Testis (tissue), 2 donors: ENCODE measurements around the gene DIAPH3.
"Not testable (repeated sequence)": the region's sequence is repeated elsewhere in the genome, so short reads cannot be mapped to it uniquely, and the experiment has no call there.

Experiments used
- CTCF ChIP-seq, 3 experiments: fragments of 450-650 bp in 2 of 3; fragments of 200-600 bp in 1 of 3; sonication (generic) in 1 of 3; IDR thresholded peaks; one replicate each; pipeline ENCODE4 v1.5.1; 2016 to 2019; ENCODE audit warnings: antibody characterized with exemption in 3 of 3, mild to moderate bottlenecking in 2 of 3, moderate library complexity in 1 of 3
- POLR2A ChIP-seq: fragments of 450-650 bp; IDR thresholded peaks from one replicate; pipeline ENCODE4 v1.6.1; 2017; ENCODE audit warnings: antibody characterized with exemption, mild to moderate bottlenecking, moderate library complexity

DNA sequence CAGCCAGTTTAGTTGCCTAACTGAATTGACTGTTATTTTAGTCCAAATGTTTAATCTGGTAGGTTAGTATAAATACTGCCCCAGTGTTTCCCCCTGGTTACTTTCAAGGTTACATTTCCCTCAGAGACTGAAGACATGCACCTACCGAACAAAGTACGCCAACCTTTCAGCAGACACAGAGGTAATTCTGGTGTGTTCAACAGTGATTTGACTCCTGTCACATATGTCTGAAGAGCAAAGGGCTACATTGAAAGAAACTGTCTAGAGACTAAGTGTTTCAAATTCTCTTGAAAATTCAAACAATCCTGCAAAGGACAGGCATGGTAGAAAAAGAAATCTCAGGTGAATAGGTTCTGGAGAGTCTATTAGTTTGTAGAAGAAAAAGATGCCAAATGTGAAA, 32.2 kb upstream of the DIAPH3 start:
- not testable (repeated sequence) for TF ChIP-seq POLR2A; CTCF (IDR thresholded peaks at IDR 0.05)
